Measurements from ENCODE around the gene TRAPPC11.

The TRAPPC11 gene

GRCh38 chr4:183611210-183611830 lies 47.8 kb upstream of the TRAPPC11 start:
- H4K20me1 ChIP-seq (ENCODE audit: insufficient read depth, low read length), result no peaks in the 10 kb centered on the region
- 0 out of 2 replicates have a peak, but pooled peaks cover 3% of the 10 kb centered on the region for H3K27me3 ChIP-seq (ENCODE audit: insufficient read depth, low read length)
- H3K9me3 ChIP-seq (ENCODE audit: low read length), result no peaks in the 10 kb centered on the region
- no peak overlapping the region for H3K4me3 ChIP-seq (ENCODE audit: low read depth, low read length, poor library complexity, severe bottlenecking)
- H3F3A ChIP-seq (ENCODE audit: insufficient read depth, low read length), result no peaks in the 10 kb centered on the region
- H3K36me3 ChIP-seq (ENCODE audit: insufficient read depth, low read length), result no peaks in the 10 kb centered on the region
- H3K27ac ChIP-seq (ENCODE audit: low read depth, low read length, poor library complexity, severe bottlenecking), result no peak overlapping the region
- H3K79me2 ChIP-seq (ENCODE audit: insufficient read depth, low read length), result no peaks in the 10 kb centered on the region
- no peak for TF ChIP-seq EZH2 (IDR thresholded peaks at IDR 0.05; ENCODE audit: borderline replicate concordance, low read length)
- TF ChIP-seq CTCF (IDR thresholded peaks at IDR 0.05; ENCODE audit: low read length), result no peak
- no peaks in the 10 kb centered on the region for H3K9me2 ChIP-seq (ENCODE audit: low read depth, low read length)
- no peaks in the 10 kb centered on the region for H3K4me1 ChIP-seq (ENCODE audit: insufficient read depth, low read length, severe bottlenecking)
- no peak overlapping the region for H2AFZ ChIP-seq (ENCODE audit: low read length)
- no peak overlapping the region for H3K4me2 ChIP-seq (ENCODE audit: low read length)
- H3K9ac ChIP-seq (ENCODE audit: low read length), result no peak overlapping the region

- no peak overlapping the region for H3K9ac ChIP-seq (ENCODE audit: low read length)
Measured at GRCh38 chr4:183612329-183613250, 46.5 kb upstream of the TRAPPC11 start.

GRCh38 chr4:183617075-183617474 lies 42.0 kb upstream of the TRAPPC11 start:
- H3K9me2 ChIP-seq (ENCODE audit: low read depth, low read length), result no peaks in the 10 kb centered on the region

More at GRCh38 chr4:183612329-183613250, 46.5 kb upstream of the TRAPPC11 start:
- Histone ChIP-seq H3K27ac (ENCODE audit: low read depth, low read length, poor library complexity, severe bottlenecking) (no peak overlapping the region), H3K4me2 (ENCODE audit: low read length) (no peak overlapping the region), H2AFZ (ENCODE audit: low read length) (no peak overlapping the region), H3K9me2 (ENCODE audit: low read depth, low read length) (no peaks in the 10 kb centered on the region), H3K9me3 (ENCODE audit: low read length) (no peaks in the 10 kb centered on the region), H3K27me3 (ENCODE audit: insufficient read depth, low read length) (peaks cover 3% of the 10 kb centered on the region; the same call in 1 of the 2 replicates), H3K79me2 (ENCODE audit: insufficient read depth, low read length) (no peaks in the 10 kb centered on the region), H4K20me1 (ENCODE audit: insufficient read depth, low read length) (no peaks in the 10 kb centered on the region), H3K36me3 (ENCODE audit: insufficient read depth, low read length) (no peaks in the 10 kb centered on the region), H3K4me1 (ENCODE audit: insufficient read depth, low read length, severe bottlenecking) (no peaks in the 10 kb centered on the region), H3F3A (ENCODE audit: insufficient read depth, low read length) (no peaks in the 10 kb centered on the region), H3K4me3 (ENCODE audit: low read depth, low read length, poor library complexity, severe bottlenecking) (no peak overlapping the region)
- TF ChIP-seq CTCF (IDR thresholded peaks at IDR 0.05; ENCODE audit: low read length) (no peak), EZH2 (IDR thresholded peaks at IDR 0.05; ENCODE audit: borderline replicate concordance, low read length) (no peak)

More at GRCh38 chr4:183617075-183617474, 42.0 kb upstream of the TRAPPC11 start:
- no peak overlapping the region for H3K27ac ChIP-seq (ENCODE audit: low read depth, low read length, poor library complexity, severe bottlenecking)
- H3K27me3 ChIP-seq (ENCODE audit: insufficient read depth, low read length), result peaks cover 3% of the 10 kb centered on the region; the same call in 1 of the 2 replicates
- no peak overlapping the region for H3K4me3 ChIP-seq (ENCODE audit: low read depth, low read length, poor library complexity, severe bottlenecking)
- H2AFZ ChIP-seq (ENCODE audit: low read length), result no peak overlapping the region
- no peaks in the 10 kb centered on the region for H3K9me3 ChIP-seq (ENCODE audit: low read length)
- H4K20me1 ChIP-seq (ENCODE audit: insufficient read depth, low read length), result no peaks in the 10 kb centered on the region
- H3K36me3 ChIP-seq (ENCODE audit: insufficient read depth, low read length), result no peaks in the 10 kb centered on the region
- no peaks in the 10 kb centered on the region for H3F3A ChIP-seq (ENCODE audit: insufficient read depth, low read length)
- no peaks in the 10 kb centered on the region for H3K4me1 ChIP-seq (ENCODE audit: insufficient read depth, low read length, severe bottlenecking)
- TF ChIP-seq EZH2 (IDR thresholded peaks at IDR 0.05; ENCODE audit: borderline replicate concordance, low read length) (no peak), CTCF (IDR thresholded peaks at IDR 0.05; ENCODE audit: low read length) (no peak)
- H3K4me2 ChIP-seq (ENCODE audit: low read length), result no peak overlapping the region
- no peak overlapping the region for H3K9ac ChIP-seq (ENCODE audit: low read length)
- H3K79me2 ChIP-seq (ENCODE audit: insufficient read depth, low read length), result no peaks in the 10 kb centered on the region
